ENCODE results near the gene USP6. TPM values are rescaled to one million over a fixed set of nuclear protein-coding genes. Genes with fewer than 3 reads are reported as not detected.
"Not testable (repeated sequence)": the region's sequence is repeated elsewhere in the genome, so short reads cannot be mapped to it uniquely, and the experiment has no call there.

The USP6 gene
- total RNA-seq, 4 donors from 2014 or later, result under 0.01 to 3.9 TPM; not detected in 2

DNA sequence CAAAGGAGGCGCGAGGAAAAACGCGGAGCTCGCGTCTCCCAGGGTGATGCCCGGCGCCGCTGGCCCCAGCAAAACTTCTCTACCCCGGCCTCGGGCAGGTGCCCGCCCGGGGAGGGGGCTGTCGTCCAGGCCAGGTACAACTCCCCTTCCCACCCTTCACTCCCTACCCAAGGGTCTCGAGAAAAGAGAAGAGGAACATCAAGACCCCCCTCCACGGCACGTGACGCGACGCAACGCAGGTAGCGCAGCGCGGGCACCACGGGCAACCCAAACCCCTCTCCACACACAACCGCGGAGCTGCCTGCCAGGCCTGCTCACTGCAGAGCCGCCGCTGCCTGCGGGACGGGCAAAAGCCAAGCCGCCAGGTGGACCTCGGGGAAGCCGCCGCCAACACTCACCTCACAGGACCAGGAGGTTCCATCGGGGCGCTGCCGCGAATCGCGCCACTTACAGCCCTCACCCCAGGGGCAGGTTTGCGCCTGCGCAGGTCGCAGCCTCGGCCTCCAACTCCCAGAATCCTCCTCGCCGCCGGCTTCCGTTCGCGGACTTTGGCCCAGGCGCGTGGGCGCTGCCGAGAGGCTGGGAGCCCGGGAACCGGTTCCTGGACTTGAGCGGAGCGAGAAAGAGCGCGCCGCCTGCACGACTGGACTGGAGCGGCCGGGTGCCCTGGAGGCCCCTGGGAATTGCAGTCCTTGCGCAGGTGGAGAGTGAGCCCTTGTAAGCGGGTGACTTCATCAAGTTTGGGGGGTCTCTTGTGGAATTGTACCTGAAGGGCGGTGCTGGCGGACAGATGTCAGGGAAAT lies 4.2 kb upstream of the USP6 start, which contains the start of gene ZNF232:
ZNF232 (minus strand) TSS at position 477 of the 803 bp plus-strand sequence; CDS start at position 421, 56 bp downstream.
- Histone ChIP-seq H3K4me3 (peak within 1 kb of the TSS; percentile 71 to 96 (median 76)), H3K36me3 (peaks cover 0 to 48% (median 0%) of the 10 kb centered on the region in 3 donors), H3K4me1 (peaks cover 0 to 14% (median 10%) of the 10 kb centered on the region in 4 donors), H3K9me3 (peaks cover 0 to 4% (median 0%) of the 10 kb centered on the region in 4 donors), H3K27me3 (peaks cover 0 to 23% of the 10 kb centered on the region in 2 donors), H3K27ac (peak within 1 kb of the TSS; percentile 39 to 79 (median 72))
- WGBS, 2 donors, result 1% methylated on average over 38 to 45 of the region's 69 CpGs
- DNase-seq (ENCODE audit: low spot score in 2 of 2), result peak; percentile 73 to 81
- TF ChIP-seq, protein P1, sequence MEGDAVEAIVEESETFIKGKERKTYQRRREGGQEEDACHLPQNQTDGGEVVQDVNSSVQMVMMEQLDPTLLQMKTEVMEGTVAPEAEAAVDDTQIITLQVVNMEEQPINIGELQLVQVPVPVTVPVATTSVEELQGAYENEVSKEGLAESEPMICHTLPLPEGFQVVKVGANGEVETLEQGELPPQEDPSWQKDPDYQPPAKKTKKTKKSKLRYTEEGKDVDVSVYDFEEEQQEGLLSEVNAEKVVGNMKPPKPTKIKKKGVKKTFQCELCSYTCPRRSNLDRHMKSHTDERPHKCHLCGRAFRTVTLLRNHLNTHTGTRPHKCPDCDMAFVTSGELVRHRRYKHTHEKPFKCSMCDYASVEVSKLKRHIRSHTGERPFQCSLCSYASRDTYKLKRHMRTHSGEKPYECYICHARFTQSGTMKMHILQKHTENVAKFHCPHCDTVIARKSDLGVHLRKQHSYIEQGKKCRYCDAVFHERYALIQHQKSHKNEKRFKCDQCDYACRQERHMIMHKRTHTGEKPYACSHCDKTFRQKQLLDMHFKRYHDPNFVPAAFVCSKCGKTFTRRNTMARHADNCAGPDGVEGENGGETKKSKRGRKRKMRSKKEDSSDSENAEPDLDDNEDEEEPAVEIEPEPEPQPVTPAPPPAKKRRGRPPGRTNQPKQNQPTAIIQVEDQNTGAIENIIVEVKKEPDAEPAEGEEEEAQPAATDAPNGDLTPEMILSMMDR (IDR thresholded peaks at IDR 0.05), result peak in 2 of 5 experiments; percentile 14 to 44
- TF ChIP-seq POLR2A (IDR thresholded peaks at IDR 0.05) (peak in 1 of 2 donors; percentile 45), EP300 (IDR thresholded peaks at IDR 0.05) (peak; percentile 86 to 88)

DNA sequence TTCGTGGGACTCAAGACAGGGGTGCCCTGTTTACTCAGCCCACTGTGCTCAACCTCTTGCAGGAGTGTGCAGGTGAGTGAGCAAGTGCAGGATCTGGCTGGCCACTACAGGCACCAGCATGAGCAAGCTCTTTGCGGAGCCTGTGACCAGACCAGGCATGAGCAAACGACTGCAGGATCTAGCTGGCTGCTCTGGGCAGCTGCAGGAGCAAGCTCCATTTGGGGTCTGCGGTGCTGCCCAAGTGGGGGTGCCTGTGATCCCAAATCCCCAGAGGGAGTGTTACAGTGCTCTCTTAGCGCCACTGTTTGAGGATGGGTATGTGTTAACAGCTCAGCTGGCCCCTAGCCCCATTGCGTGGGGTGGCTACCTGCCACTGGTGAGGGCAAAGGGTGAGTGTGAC lies 2.4 kb downstream of the USP6 start:
- WGBS, 2 donors, result 89 to 93% methylated on average over 4 to 5 of the region's 6 CpGs
- no peak for TF ChIP-seq EP300 (IDR thresholded peaks at IDR 0.05)
- TF ChIP-seq, protein P1 (IDR thresholded peaks at IDR 0.05), result no peak
- no peak for TF ChIP-seq POLR2A (IDR thresholded peaks at IDR 0.05)
- Histone ChIP-seq H3K27me3 (peaks cover 0 to 61% of the 10 kb centered on the region in 2 donors), H3K36me3 (peaks cover 0 to 15% (median 0%) of the 10 kb centered on the region in 3 donors), H3K4me1 (peaks cover 0 to 12% (median 0%) of the 10 kb centered on the region in 4 donors), H3K4me3 (no peak overlapping the region), H3K9me3 (peaks cover 0 to 16% (median 0%) of the 10 kb centered on the region in 4 donors), H3K27ac (no peak overlapping the region)
- DNase-seq (ENCODE audit: low spot score in 2 of 2), result peak in 1 of 2 donors; percentile 3

DNA sequence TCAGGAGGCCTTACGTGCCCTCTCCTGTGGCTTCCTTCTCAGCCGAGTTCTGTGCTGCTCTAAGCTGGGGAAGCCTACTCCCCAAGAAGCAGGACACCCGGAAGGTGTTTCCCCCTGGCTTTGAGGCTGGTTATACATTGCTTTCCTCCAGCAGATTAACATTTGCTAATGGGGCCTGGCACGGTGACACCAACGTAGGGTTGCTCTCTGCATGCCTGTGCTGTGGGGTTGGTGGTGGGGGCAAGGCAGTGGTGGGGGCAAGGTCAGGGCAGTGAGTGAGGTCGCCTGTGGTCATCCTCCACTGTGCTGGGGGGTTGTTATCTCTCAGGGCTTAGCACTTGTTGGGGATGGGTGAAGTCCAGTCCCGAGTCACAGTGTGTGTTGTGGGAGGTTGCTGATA lies 4.2 kb downstream of the USP6 start:
- H3K4me1 ChIP-seq, result peaks cover 0 to 15% (median 0%) of the 10 kb centered on the region in 4 donors
- WGBS, 2 donors, result 73 to 85% methylated on average over 5 to 7 of the region's 7 CpGs
- TF ChIP-seq EP300 (IDR thresholded peaks at IDR 0.05) (no peak), POLR2A (IDR thresholded peaks at IDR 0.05) (no peak)
- TF ChIP-seq, protein P1 (IDR thresholded peaks at IDR 0.05), result no peak
- H3K27me3 ChIP-seq, result peaks cover 0 to 67% of the 10 kb centered on the region in 2 donors
- H3K4me3 ChIP-seq, result no peak overlapping the region
- H3K27ac ChIP-seq, result no peak overlapping the region
- H3K36me3 ChIP-seq, result no peaks in the 10 kb centered on the region
- peaks cover 0 to 16% (median 0%) of the 10 kb centered on the region in 4 donors for H3K9me3 ChIP-seq
- no peak for DNase-seq (ENCODE audit: low spot score in 2 of 2)

DNA sequence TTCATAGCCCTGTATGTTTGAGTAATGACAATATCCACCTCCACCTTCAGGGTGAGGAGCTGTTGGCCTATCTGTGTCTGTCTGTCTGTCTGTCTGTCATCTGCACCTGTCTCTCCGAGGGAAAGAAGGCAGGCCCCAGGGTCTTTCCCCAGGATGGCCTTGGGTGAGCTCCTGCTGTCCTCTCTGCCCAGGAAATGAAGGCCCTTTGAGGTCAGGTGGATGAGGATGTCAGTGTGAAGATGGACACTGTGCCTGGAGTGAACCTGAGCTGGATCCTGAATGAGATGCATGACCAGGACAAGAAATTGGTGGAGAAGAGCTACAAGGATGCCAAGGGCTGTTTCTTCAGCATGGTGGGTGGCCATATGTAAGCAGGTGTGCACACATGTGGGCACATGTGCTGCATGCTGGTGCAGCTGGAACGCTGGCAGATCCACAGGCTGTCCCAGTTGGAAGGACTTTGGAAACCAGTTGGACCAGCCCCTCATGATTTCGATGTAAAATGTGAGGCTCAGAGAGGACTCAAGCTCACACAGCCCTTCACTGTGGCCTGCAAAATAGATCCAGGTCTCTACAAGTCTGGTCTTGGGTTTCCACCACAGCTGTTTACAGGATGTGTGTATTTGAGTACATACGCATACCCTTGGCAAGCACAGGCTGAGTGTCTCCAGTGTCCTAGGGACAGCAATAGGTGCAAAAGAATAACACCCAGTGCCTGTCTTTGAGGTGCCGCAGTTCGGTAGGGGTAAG lies 4.8 kb downstream of the USP6 start:
- WGBS, 2 donors, result 89 to 92% methylated on average over 6 of the region's 6 CpGs

DNA sequence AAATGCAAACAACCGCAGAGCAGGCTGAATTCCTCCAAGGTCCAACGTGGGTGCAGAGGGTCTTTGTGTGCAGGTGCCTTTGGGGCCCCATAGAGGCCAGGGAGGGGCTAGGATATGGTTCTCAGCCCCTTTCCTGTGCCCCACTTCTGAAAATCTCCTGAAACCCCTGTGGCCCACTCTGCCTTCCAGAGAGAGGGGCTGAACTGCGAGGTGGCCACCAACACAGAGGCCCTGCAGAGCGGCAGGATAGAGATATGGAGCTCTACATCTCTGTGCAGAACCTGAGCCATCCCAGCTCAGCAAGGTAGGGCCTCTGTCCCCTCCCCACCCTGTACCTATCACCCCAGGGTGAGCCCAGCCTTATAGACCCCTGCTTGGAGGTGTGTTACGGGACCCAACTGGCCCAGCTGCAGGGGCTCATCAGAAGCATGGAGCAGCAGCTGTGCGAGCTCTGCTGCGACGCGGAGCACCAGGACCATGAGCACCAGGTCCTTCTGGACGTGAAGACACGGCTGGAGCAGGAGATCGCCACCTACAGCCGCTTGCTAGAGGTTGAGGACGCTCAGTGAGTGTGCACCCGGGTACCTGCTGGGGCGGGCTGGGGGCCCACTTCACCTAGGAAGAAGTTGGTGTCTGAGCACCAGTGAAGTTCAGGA lies 5.5 kb downstream of the USP6 start:
- TF ChIP-seq, protein P1 (IDR thresholded peaks at IDR 0.05), result no peak
- TF ChIP-seq POLR2A (IDR thresholded peaks at IDR 0.05) (no peak), EP300 (IDR thresholded peaks at IDR 0.05) (no peak)
- H3K4me1 ChIP-seq, result peaks cover 0 to 15% (median 0%) of the 10 kb centered on the region in 4 donors
- no peaks in the 10 kb centered on the region for H3K36me3 ChIP-seq
- H3K9me3 ChIP-seq, result peaks cover 0 to 16% (median 0%) of the 10 kb centered on the region in 4 donors
- peaks cover 0 to 54% of the 10 kb centered on the region in 2 donors for H3K27me3 ChIP-seq
- WGBS, 2 donors, result 90 to 91% methylated on average over 14 of the region's 16 CpGs
- H3K4me3 ChIP-seq, result no peak overlapping the region
- DNase-seq (ENCODE audit: low spot score in 2 of 2), result no peak
- H3K27ac ChIP-seq, result no peak overlapping the region

More for the DNA sequence above, 4.8 kb downstream of the USP6 start:
- peaks cover 0 to 16% (median 0%) of the 10 kb centered on the region in 4 donors for H3K9me3 ChIP-seq
- peaks cover 0 to 15% (median 0%) of the 10 kb centered on the region in 4 donors for H3K4me1 ChIP-seq
- H3K27ac ChIP-seq; H3K36me3 ChIP-seq; DNase-seq (ENCODE audit: low spot score in 2 of 2); H3K4me3 ChIP-seq: not testable (repeated sequence)
- peaks cover 0 to 61% of the 10 kb centered on the region in 2 donors for H3K27me3 ChIP-seq

DNA sequence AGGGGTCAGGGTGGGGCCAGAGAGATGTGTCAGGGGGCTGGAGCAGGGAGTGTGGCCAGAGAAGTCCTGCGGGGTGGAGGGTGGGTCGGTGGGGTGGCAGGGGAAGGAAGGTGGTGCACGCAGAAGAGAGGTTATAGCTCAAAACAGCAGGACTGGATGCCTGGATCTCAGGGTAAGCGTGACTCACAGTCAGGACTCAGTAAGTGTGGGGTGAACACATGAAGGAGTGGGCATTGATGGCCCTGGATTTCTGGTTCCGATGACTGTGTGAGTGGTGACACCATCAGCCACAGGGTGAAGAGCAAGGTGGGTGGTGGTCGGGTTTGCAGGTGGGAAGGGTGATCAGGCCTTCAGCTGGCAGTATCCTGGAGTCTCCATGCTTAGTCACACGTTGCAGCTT lies 6.2 kb downstream of the USP6 start:
- H3K27ac ChIP-seq, H3K36me3 ChIP-seq: not testable (repeated sequence)
- peak in 1 of 2 donors; percentile 4 for DNase-seq (ENCODE audit: low spot score in 2 of 2)
- Histone ChIP-seq H3K27me3 (peaks cover 0 to 47% of the 10 kb centered on the region in 2 donors), H3K9me3 (peaks cover 0 to 16% (median 0%) of the 10 kb centered on the region in 4 donors), H3K4me3 (peak overlapping the region in 3 of 4 donors; percentile 17 to 55 (median 26)), H3K4me1 (peaks cover 0 to 15% (median 0%) of the 10 kb centered on the region in 4 donors)
- WGBS, 2 donors, result 64 to 70% methylated on average over 7 of the region's 7 CpGs

All from tibial nerve (tissue), 4 donors.